Retina (tissue), 1 donor: Measurements from ENCODE around the gene BRINP3.
"Not testable (repeated sequence)": the region's sequence is repeated elsewhere in the genome, so short reads cannot be mapped to it uniquely, and the experiment has no call there.

Experiments used
- DNase-seq: peaks from one replicate; pipeline ENCODE4 v3.0.0-alpha.2; 2016

The BRINP3 gene

DNA sequence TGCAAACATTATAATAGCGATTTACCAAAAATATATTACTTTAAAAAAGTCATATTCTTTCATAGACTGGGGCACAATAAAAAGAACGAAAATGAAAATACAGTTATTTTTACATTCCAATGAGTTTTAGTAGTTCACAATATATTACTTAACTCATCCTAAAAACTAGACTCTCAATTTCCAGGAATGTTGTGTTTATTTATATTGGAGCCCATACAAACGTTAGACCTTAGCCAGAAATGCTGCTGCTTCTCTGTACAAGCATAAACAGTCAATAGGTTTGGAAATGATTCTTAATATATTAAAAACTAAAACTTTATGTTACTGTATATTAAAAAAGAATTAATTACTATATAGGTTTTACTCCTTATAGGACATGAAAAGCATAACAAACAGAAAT is 302.3 kb downstream of the BRINP3 start:
- no peak for DNase-seq

GRCh38 chr1:190172651-190173430 is 304.8 kb downstream of the BRINP3 start:
- no peak for DNase-seq

- DNase-seq: no peak
Observed at GRCh38 chr1:190170321-190170720, 307.3 kb downstream of the BRINP3 start.

- peak; percentile 4 for DNase-seq
Observed at GRCh38 chr1:190169311-190170067, 308.2 kb downstream of the BRINP3 start.

DNA sequence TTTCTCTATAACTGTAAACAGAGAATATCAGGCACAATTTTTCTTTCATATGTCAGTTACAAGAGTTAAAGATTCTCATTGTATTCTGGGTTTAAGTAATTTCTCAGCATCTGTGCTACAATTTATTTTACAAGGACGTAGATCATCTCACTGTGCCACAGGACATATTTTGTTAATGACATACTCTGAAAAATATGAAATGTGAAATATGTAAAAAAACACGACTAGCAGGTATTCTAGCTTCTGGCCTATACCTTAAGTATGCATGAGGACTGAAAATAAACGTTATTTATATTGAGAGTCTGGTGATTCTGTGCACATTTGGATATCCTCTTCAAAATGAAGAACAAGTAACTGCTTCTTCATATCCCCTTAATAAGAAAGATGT is 308.8 kb downstream of the BRINP3 start:
- no peak for DNase-seq

GRCh38 chr1:190168116-190168892 is 309.4 kb downstream of the BRINP3 start:
- no peak for DNase-seq

GRCh38 chr1:190159146-190159545 is 318.5 kb downstream of the BRINP3 start:
- DNase-seq: no peak

DNA sequence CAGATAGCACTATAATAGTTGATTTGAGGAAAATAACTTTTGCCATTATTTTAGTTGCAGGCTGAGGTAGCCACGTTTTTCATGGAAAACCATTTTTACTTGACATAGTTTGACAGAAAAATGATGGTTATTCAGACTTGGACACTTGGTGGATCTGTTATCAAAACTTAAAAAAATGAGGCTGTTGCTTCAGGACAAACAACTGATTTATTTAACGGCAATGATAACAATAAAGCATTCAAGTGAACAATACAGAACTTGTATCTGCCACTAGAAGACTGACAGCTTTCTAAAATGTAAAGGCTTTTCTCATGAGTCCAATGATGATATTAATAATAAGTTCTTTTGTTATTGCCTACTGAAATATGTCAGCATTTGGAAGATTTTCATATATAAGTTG is 322.9 kb downstream of the BRINP3 start:
- no peak for DNase-seq

DNA sequence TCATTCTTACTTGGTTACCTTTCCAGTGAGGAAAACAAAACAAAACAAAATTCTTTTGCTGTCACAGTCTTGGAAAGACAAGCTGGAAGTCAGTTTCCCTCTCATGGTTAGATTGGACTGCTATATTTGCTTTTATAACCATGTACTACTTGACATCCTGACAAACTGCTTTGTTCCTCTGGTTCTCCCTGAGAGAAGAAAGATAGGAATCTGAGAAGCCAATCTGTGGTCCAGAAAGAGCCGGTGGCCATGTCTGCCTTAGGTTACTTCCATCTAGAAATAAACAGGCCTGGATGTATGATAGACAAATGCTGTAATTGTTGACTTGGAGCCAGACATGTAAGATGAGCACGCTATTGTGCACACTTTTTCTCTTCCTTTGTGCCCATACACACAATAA is 330.0 kb downstream of the BRINP3 start:
- DNase-seq: no peak

DNA sequence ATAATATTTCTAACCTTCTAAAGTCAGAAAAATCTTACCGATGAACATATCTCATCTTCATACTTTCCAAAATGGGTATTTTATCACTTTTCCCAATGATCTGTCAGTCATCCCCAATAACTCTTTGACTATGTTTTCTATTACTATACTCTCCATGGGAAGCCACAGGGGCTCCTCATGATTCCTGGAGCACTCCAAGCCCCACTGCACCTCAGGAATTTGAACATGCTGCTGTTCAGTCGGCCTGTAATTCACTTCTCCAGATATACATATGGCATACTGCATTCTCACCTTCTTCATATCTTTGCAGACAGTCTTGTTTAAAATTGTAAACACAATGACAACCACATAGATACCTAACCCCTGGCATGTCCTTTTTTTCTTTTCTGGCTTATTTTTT is 333.0 kb downstream of the BRINP3 start:
- no peak for DNase-seq

- DNase-seq: no peak
Observed at GRCh38 chr1:190140644-190141043, 337.0 kb downstream of the BRINP3 start.

GRCh38 chr1:190138702-190139101 is 339.0 kb downstream of the BRINP3 start:
- DNase-seq: no peak

DNA sequence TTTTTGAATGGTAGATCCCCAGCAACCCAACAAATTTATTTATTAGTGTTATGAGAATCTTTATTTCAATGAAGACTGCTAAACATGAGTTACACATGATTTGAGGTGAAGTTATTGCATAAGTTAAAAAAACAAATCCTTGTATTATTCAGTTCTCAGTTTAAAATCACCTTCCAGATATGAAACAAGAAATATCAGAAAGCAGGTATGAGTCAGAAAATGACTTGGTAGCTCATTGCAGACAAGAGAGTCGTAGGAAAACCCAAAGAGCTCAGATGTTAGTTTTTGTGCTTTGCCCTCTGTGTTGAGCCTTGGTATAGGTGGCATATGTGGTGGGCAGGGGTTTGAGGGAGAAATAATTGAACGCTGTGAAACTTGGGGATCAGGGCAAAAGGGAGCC is 339.4 kb downstream of the BRINP3 start:
- DNase-seq: no peak

DNA sequence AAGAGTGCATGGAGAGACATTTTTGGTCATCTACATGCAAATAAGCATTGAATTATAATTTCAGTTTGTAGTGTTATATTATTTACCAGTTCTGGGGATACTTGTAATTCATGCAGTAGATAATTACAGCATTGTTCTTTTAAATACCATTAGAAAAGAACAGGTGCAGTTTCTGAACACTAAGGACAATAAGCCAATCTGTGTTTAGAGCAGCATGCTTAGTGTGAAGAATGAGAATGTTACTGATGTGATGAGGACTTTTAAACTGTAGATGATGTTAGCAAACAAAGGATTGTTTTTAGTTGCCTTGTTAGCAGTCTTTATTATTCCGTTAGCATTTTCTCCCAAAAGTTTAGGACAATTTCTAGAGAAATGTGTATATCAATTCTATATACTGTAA is 348.3 kb downstream of the BRINP3 start:
- DNase-seq: no peak

DNA sequence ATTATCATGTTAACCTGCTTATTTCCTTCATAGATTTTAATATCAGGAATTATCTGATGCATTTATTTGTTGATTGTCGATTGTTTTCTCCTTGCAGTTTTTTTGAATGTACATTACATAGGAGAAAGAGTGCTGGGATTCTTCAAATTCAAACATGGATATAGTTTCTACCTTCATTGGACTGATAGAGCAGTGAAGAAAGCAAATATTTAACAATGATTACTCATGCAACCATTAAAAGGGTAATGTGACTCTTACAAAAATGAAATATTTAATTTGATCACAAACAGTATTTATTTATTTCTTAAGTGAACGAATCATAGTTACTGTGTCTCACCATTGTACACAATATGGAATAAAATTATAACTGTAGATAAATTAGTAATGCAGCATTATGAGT is 350.9 kb downstream of the BRINP3 start:
- no peak for DNase-seq

- no peak for DNase-seq
Observed at GRCh38 chr1:190124068-190124467, 353.6 kb downstream of the BRINP3 start.

GRCh38 chr1:190120564-190120963 is 357.1 kb downstream of the BRINP3 start:
- DNase-seq: not testable (repeated sequence)

- DNase-seq: no peak
Observed at GRCh38 chr1:190119683-190120082, 358.0 kb downstream of the BRINP3 start.

DNA sequence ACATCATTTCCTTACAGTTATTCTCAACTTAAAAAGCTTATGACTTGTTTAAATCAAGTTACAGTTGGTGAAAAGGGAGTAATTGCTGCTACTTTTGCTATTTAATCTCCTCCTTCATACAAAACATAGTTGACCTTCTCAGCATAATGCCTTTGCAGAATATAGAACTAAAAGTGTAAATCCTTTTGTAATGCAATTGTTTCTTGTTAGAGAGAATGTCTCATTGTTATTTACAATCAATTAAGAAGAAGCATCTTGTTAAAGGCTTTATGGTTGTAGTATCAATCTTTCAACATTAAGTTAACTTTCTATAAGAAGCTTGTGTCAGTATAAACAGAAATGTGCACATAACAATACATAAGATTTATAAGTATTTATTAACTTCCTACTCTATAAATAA is 360.7 kb downstream of the BRINP3 start:
- no peak for DNase-seq

DNA sequence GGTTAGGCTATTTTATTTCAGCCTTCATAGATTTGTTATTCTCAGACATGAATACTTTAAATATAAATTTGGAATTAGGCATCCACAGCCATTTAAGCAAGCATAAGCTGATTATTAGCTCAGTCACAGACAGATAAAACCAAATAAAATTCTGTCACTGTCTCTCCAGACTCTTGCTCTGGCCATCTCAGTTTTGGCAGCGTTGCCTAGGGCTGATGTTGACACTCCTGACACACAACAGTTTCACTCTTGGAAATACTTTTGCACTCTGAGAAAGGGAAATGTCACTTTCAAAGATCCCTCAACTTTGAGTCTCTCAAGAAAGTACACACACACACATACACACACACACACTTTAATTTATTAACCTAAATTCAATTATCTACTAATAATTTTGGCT is 372.7 kb downstream of the BRINP3 start:
- no peak for DNase-seq

- DNase-seq: no peak
Observed at GRCh38 chr1:190102757-190103326, 374.8 kb downstream of the BRINP3 start.

- DNase-seq: no peak
Observed at GRCh38 chr1:190101756-190102155, 375.9 kb downstream of the BRINP3 start.

- no peak for DNase-seq
Observed at GRCh38 chr1:190098756-190099155, 378.9 kb downstream of the BRINP3 start.
